UCSD-AML1 (cell line): ENCODE measurements around the gene THAP2.
"Not testable (repeated sequence)": the region's sequence is repeated elsewhere in the genome, so short reads cannot be mapped to it uniquely, and the experiment has no call there.

ENCODE experiments used
- DNase-seq: peaks from one replicate; lab custom pipeline; 2025; ENCODE audit not compliant: unreplicated experiment; lab: John Stamatoyannopoulos, UW

THAP2 gene

GRCh38 chr12:71702181-71702580 is 38.1 kb downstream of the THAP2 start:
- DNase-seq, result not testable (repeated sequence)

DNA sequence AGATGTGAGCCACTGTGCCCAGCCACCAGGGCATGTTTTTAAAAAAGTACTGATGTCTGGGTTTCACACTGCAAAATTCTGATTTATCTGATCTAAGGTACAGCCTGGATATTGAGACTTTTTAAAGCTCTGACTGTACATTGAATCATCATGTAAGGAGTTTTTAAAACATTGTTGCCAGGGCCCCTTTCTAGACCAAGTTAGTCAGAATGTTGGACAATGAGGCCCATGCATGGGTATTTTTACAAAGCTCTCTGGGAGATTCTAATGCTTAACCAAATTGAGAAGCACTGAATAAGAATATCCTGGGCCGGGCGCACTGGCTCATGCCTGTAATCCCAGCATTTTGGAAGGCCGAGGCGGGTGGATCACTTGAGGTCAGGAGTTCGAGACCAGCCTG is 38.5 kb downstream of the THAP2 start:
- DNase-seq, result no peak

- DNase-seq, result no peak
These were observed 39.1 kb downstream of the THAP2 start for GRCh38 chr12:71703206-71703605.

GRCh38 chr12:71704920-71705319 is 40.8 kb downstream of the THAP2 start:
- no peak for DNase-seq

- no peak for DNase-seq
These were observed 44.6 kb downstream of the THAP2 start for GRCh38 chr12:71708658-71709057.

- DNase-seq, result no peak
These were observed 46.4 kb downstream of the THAP2 start for GRCh38 chr12:71710276-71711125.

- no peak for DNase-seq
These were observed 54.5 kb downstream of the THAP2 start for GRCh38 chr12:71718611-71719010.

DNA sequence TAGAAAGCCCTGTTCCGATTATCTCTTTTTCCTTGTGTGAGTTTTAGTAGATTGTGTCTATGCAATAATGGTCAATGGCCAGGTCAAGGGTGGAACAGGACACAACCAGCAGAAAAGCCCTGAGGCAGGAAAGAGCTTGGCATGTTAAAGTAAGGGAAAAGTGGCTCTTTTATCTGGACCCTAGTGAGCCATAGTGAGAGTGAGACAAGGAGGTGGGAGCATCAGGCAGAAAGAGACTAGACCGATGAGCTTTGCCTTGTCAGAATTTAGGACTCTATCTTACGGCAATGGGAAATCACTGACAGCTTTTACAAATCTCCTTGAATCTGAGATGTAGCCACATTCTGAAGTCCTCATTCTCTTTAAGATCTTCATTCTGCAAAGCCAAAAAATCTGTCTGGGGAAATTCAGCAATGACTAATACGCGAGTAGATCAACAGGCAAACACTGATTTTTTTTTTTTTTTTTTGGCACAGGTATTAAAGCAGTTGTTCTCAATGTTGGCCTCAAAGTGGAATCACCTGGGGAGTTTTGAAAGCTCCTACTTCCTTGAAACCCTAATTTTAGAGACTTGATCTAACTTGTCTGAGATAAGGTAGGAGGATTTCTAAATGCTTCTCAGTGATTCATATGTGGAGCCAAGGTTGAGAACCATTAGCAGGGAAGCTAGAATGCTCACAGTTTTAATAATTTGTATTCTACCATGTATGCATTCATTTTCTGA is 55.7 kb downstream of the THAP2 start:
- no peak for DNase-seq

GRCh38 chr12:71721783-71722505 is 57.8 kb downstream of the THAP2 start:
- DNase-seq, result no peak

GRCh38 chr12:71725011-71725410 is 60.9 kb downstream of the THAP2 start:
- no peak for DNase-seq

- no peak for DNase-seq
These were observed 62.4 kb downstream of the THAP2 start for GRCh38 chr12:71726548-71726947.

GRCh38 chr12:71727958-71728357 is 63.9 kb downstream of the THAP2 start:
- no peak for DNase-seq
